ENCODE measurements around the gene ENPP6.

The ENPP6 gene

DNA sequence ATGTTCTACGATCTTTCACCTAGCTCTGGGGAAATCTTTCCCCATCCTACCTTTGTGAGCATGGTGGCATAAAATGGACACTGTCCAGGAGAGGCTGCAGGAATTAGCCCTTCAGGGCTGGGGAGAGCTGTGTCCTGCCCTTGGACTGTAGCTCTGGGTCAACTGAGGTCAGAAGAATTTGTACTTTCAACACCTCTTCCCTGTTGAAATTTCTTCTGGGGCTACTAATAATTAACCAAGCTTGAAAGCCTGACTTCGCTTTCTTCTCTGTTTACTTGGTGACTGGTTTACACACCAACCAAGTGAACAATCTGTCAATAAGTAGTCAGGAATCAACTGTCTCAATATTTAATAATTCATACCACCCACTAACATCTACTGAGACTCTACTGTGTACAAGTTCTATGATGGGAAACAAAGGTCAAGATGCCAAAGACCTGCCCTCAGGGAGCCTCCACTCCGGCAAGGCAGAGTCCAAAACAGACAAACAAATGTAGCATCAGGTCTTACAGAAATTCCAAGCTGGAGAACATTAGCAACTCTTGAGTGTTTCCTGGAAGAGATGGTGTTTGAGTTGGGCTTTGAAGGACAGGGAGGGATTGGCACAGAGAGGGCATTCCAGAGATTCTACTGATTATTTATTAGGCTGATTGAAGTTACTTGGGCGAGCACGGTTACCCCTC is 113.1 kb downstream of the ENPP6 start:
- no peak for DNase-seq (ENCODE audit: low read depth in 2 of 2)

DNA sequence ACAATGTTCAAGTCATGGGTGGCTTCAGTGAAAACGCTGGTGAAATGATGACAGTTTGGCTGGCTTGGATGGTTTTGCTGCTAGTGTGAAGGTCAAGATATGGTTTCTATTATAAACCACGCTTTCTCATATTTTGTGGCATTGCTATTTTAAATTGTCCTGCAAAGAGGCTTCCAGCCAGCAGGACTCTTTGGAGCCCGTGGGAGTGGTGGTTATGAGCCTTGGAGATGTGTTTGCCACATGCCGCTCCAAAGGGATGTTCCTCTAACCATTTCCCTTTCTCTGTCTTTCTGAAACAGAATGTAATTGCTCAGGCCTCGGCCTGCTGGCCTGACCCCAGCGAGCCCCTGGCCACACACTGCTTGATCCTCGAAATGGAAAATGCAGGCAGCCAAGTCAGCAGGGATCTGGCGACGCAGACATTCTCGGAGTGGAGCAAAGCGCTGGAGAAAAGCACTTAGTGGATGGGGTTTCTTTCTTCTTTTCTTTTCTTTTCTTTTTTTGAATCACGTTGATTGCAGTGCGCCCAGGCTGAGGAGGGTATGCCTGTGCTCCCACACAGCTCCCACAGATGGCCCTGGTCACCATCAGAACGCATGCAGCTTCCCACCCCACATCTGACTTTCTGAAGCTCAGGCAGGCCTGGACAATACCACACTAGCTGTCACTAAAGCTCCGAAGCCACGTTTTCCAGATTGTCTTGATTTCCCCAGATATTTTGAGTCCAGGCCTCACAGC is 114.0 kb downstream of the ENPP6 start:
- no peak for DNase-seq (ENCODE audit: low read depth in 2 of 2)

- DNase-seq (ENCODE audit: low read depth in 2 of 2) = no peak
Observed at GRCh38 chr4:184102927-184103326, 114.7 kb downstream of the ENPP6 start.

- DNase-seq (ENCODE audit: low read depth in 2 of 2) = no peak
Observed at GRCh38 chr4:184102488-184102887, 115.2 kb downstream of the ENPP6 start.

GRCh38 chr4:184101711-184102110 is 116.0 kb downstream of the ENPP6 start:
- no peak for DNase-seq (ENCODE audit: low read depth in 2 of 2)

DNA sequence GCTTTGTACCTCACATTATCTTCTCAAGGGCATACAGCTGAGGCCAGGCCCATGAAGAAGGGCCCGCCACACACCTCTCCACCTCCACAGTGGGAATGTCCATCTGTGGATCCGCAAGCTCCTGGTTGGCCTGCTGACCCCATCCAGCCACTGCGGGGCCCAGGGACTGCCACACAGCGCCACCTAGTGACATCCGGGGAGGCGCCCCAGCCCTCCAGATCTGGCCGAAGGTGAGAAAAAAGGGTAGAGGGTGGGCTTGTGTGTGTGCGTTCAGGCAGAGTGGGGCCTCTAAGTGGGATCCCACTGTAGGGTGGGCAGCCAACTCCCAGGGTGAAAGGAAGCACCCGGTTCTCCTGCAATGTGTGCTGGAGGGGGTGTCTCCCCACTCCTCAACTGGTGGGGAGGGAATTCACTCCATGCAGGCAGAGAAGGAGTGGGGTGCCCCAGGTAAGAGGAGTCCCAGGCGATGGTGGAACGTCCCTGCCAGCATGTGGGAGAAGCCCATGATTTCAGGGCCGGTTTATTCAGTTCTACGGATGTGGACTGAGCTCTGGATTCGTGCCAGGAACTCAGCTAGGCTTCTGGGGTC is 117.3 kb downstream of the ENPP6 start:
- DNase-seq (ENCODE audit: low read depth in 2 of 2) = no peak

DNA sequence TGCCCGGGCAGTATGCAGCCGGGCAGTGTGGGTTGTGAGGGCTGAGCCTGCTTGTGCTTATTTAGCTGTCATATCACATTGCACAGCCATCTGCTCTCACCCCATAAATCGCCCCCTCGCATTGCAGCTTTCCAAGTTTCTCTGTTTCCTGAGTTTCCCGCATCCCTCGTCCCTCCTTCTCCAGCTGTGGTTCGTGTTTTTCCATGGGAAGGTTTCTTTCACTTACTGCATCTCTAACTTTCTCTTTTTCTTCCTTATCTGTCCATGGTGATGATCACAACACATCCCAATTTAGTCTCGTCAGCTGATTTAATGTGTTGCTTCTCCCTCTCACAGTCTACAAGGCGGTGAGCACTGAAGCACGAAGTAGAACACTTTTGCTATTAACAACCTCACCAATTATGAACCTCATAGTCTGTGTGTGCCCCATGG is 118.1 kb downstream of the ENPP6 start:
- no peak for DNase-seq (ENCODE audit: low read depth in 2 of 2)

DNA sequence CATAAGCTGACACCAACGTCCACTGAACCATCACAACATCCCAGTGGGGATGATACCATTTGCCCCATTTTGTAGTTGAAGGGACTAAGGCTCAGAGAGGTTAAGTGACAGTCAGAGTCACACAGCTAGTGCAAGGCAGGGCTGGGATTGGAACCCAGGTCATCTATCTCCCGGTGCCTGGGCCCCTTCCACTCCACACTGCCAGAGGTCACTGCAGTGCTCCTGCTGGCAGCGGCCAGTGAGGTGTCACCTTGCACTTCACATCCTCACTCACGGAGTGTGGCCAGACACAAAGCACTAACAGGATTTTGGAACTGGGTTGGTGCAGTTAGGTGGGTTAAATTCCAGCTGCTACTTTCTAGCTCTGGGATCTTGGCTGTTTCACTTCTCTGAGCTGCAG is 118.7 kb downstream of the ENPP6 start:
- DNase-seq (ENCODE audit: low read depth in 2 of 2) = no peak

- no peak for DNase-seq (ENCODE audit: low read depth in 2 of 2)
Observed at GRCh38 chr4:184097815-184098214, 119.9 kb downstream of the ENPP6 start.

DNA sequence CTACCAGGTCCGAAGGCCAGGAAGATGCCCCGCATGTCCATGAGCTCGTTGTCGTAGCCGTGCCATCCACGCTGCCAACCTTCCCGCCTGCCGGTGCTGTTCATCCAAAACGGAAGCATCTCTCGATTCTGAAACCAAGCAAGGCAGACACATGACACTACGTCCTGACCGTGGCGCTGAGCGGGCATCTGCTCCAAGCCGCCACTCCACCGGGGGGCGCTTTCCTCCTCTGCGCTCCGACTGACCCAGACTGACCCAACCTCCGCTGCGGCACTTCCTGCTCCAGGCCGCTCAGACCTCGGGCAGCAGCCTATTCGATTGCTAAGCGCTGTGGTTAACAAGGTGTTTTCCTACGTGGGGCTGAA is 120.5 kb downstream of the ENPP6 start:
- DNase-seq (ENCODE audit: low read depth in 2 of 2) = no peak

DNA sequence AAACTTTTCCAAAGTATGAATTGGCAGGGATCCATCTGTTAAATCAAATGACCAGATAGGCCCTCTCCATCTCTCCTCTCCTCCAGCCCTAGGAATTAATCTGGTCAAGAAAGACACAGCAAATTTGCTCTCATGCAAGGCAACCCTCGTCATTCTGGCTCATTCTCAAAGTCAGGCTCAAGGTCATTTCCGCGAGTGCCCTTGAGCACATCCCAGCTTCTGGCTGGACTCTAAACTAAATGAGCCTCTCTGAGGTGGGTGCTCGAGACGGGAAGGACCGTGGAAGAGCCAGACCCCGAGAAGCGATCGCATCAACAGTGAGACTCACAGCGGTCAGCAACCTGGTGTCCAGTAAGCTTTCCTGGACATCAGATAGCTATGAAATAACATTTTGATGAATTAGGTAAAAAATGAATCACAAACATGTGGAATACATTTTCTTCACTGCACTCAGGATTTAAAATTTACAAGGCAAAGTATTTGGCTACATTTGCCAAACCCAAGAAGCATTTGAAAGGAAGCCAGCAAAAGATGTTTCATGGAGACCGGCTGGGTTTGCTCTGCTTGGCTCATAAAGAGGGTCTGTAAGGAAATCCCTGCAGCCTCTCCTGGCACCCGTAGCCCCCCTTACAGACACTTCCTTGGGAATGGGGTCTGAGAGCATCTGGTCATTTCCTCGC is 121.0 kb downstream of the ENPP6 start:
- DNase-seq (ENCODE audit: low read depth in 2 of 2) = no peak

DNA sequence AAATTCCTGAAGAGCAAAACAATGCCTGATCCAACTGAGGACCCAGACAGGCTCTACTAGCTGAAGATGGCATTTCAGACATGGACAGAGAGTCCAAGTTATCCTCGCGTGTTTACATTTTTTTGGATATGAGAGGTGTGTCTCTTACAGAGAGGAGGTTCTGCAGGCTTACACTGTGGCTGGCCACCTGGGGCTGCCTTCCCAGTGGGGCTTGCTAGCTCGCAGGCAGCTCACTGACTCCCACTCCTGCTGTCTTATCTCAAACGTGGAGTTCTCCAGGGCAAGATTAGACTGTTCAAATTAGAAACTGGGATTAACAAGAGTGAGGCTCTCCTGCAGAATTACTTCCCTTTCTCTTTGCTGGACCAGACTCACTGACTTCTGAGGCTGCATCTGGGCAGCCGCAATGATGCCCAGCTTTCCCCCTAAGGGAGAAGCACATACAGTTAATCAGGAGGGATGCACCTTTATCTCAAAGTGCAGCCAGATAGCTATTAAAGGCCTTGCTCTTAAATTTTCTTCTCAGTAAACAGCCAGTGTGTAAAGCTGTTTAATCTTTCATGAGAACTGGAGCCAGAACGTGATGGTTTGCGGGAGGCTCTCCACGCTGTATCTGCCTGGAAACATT is 123.0 kb downstream of the ENPP6 start:
- DNase-seq (ENCODE audit: low read depth in 2 of 2) = no peak

DNA sequence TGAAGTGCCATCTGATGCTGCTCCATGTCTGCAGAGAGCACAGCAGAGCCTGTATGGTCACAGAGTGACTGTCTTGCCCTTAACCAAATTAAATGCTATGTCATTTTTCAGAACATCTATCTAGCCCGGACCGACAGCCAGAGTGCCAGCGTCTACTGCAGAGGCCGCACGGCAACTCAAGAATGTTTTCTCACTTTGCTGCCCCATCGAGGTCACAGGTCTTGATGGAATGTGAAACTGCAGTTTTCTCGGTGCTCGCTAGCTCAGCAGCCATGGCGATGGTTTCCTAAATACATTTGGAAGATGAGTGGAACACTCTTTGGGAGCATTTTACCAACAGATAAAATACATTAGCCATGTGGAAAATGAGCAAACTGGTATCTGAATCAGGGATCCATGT is 125.7 kb downstream of the ENPP6 start:
- DNase-seq (ENCODE audit: low read depth in 2 of 2) = no peak

- no peak for DNase-seq (ENCODE audit: low read depth in 2 of 2)
Observed at GRCh38 chr4:184090571-184090970, 127.1 kb downstream of the ENPP6 start.

- DNase-seq (ENCODE audit: low read depth in 2 of 2) = no peak
Observed at GRCh38 chr4:184080674-184081073, 137.0 kb downstream of the ENPP6 start.

- no peak for DNase-seq (ENCODE audit: low read depth in 2 of 2)
Observed at GRCh38 chr4:184074677-184075388, 142.8 kb downstream of the ENPP6 start.

DNA sequence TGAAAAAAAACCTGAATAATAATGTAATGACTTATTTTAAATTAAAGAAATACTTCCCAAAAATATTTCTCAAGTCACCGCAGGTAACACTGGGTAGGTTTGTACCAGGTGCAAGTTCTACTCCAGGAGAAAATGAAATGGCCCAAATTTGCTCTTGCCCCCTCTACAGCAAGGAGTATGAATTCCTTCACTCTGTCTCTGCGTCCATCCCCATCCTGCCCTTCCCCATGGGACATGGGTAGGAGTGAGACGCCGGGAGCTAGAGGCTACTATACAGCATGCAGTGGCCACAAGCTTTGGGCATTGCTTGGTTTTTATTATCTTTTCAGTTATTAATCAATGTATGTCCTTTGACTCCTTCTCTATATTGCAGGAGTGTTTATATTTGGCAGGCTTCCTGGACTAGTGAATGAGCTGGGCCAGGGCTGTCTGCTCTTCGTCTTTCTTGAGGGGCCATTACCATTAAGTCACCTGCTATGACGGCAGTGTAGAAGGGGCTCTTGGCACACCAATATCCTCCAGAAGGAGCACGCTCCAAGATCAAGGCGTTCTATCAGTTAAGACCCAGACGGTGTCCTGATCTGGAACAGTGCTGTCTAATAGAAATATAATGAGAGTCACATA is 149.6 kb downstream of the ENPP6 start:
- DNase-seq (ENCODE audit: low read depth in 2 of 2) = no peak

DNA sequence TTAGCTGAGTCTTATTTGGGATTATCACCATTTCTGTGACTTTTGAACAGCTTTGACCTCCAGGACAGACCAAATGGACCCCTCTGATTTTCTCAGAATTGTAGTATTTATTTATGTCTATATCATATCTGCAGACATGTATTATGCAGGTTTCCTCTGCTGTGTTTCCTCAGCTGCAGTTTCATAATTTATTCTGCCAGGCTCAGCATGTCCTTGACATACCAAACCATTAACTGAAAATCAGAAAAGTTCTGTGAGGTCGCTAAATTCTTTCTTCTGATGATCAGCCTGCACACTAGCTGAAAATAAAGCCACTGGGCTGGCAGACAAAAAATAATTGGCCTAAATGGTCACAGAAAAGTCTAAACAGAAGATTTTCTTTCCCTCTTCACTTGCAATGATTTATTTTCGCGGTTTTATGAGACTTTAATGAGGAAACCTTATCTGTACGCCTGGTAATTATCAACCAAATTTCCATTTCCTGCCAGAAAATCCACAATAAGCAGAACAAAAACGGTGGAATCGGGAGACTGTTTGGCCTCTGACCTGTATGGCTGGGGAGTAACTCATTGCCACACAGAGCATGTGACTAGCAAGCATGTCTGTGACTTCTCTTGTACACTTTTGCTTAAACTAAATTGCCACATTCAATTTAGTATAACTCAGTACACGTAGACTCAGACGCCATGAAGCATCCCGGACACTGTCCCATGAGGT is 150.9 kb downstream of the ENPP6 start:
- DNase-seq (ENCODE audit: low read depth in 2 of 2) = no peak

DNA sequence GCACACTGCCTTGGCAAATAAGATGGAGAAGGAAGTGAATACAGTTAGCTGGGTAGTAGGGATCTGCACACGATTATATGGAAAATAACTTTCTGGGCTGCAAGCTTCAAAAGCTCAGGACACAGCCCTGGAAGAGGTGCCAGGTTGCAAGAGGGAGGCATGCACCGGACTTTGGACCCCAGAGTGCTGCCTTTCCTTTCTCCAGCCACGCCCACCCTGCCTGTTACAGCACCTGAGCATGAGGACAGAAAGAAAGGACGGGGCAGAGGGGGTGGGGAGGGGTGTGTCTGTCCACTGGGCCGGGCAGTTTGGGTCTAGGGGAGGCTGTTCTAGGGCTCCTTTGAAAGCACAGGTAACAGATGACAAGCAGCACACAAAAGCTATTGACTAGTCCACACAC is 152.8 kb downstream of the ENPP6 start:
- no peak for DNase-seq (ENCODE audit: low read depth in 2 of 2)

DNA sequence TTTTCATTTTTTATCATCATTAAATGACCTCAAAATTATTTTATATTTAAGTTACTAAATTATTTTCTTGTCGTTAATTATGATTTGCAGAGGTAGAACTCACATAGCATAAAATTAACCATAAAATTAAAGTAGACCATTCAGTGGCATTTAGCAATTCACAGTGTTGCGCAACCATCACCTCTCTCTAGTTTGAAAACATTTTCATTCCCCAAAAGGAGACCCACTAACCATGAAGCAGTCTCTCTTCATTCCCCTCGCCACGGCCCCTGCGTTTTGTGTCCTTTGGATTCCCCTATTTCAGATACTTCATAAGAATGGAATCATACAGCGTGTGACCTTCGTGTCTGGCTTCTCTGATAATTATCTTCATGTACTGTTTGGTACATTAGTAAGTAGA is 154.9 kb downstream of the ENPP6 start:
- DNase-seq (ENCODE audit: low read depth in 2 of 2) = no peak
